Esophagus squamous epithelium (tissue), 4 donors: ENCODE results near the gene ST3GAL3.

Source experiments
- CTCF ChIP-seq, 6 experiments: fragments of 450-650 bp in 4 of 6; fragments of 200-600 bp in 2 of 6; sonication (generic) in 2 of 6; IDR thresholded peaks; one replicate each; pipeline ENCODE4 v1.5.1; 2016 to 2019; ENCODE audit warnings: antibody characterized with exemption in 6 of 6, mild to moderate bottlenecking in 4 of 6, moderate library complexity in 4 of 6
- POLR2A ChIP-seq, 4 donors: fragments of 450-650 bp; IDR thresholded peaks; one replicate each; pipeline ENCODE4 v1.6.1; 2017; ENCODE audit warnings: antibody characterized with exemption in 4 of 4, mild to moderate bottlenecking in 4 of 4, moderate library complexity in 3 of 4

- no peak for TF ChIP-seq CTCF (IDR thresholded peaks at IDR 0.05)
- no peak for TF ChIP-seq POLR2A (IDR thresholded peaks at IDR 0.05)
These were observed 127.1 kb downstream of the ST3GAL3 start for GRCh38 chr1:43834280-43835081.
